ENCODE results near the gene NKAIN2. TPM values are rescaled to one million over a fixed set of nuclear protein-coding genes. Genes with fewer than 3 reads are reported as not detected.
"Not testable (repeated sequence)": the region's sequence is repeated elsewhere in the genome, so short reads cannot be mapped to it uniquely, and the experiment has no call there.

The NKAIN2 gene
- total RNA-seq, 2 experiments from 2014 or later = not detected

DNA sequence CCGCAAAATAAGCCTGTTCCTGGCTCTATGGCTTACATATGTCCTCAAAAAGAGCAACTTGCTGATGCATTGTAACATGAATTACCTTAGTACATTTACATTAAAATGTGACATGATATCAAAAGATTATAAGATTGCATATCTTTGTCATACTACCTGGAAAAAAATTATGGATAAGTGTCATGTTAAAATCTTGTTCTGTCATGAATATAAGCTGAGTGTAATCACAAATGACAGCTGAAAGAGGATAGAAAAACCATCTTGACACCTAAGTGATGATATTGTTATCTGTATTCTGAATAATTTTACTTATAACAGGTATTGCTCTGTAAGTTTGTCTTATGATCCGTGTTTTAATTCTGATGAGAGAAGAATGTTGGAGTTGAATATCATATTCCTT, 655.6 kb downstream of the NKAIN2 start:
- H3K27ac Mint-ChIP-seq = no peak overlapping the region
- H3K27me3 Mint-ChIP-seq = no peaks in the 10 kb centered on the region
- H3K36me3 Mint-ChIP-seq = no peaks in the 10 kb centered on the region
- H3K4me3 Mint-ChIP-seq = no peak overlapping the region
- no peak for DNase-seq
- H3K9me3 Mint-ChIP-seq = no peaks in the 10 kb centered on the region
- no peaks in the 10 kb centered on the region for H3K4me1 Mint-ChIP-seq

- DNase-seq = no peak
- H3K4me1 Mint-ChIP-seq = no peaks in the 10 kb centered on the region
Measured at GRCh38 chr6:124462750-124463149, 659.1 kb downstream of the NKAIN2 start.

DNA sequence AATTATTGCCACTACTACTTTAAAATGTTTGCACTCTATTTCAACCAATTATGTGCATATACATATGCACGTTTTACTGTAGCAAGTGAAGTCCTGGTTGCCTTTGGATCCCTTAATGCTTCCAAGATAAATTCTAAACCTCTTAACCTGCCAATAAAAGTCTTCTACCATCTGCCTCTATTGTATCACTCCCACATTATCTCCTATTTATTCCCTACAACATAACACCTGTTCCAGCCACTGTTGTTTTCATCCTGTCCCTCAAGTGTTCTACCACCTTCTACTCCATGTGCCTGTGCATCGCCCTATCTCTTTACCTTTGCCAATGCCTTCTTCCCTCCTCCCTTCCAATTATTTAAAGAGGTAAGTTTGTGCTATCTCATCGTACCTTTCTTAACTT, 659.6 kb downstream of the NKAIN2 start:
- H3K27me3 Mint-ChIP-seq = no peaks in the 10 kb centered on the region
- no peak for DNase-seq
- H3K36me3 Mint-ChIP-seq = no peaks in the 10 kb centered on the region
- H3K27ac Mint-ChIP-seq = no peak overlapping the region
- no peak overlapping the region for H3K4me3 Mint-ChIP-seq
- no peaks in the 10 kb centered on the region for H3K9me3 Mint-ChIP-seq
- no peaks in the 10 kb centered on the region for H3K4me1 Mint-ChIP-seq

More at GRCh38 chr6:124462750-124463149, 659.1 kb downstream of the NKAIN2 start:
- Mint-ChIP-seq H3K4me3 (no peak overlapping the region), H3K27ac (no peak overlapping the region), H3K9me3 (no peaks in the 10 kb centered on the region), H3K36me3 (no peaks in the 10 kb centered on the region), H3K27me3 (no peaks in the 10 kb centered on the region)

DNA sequence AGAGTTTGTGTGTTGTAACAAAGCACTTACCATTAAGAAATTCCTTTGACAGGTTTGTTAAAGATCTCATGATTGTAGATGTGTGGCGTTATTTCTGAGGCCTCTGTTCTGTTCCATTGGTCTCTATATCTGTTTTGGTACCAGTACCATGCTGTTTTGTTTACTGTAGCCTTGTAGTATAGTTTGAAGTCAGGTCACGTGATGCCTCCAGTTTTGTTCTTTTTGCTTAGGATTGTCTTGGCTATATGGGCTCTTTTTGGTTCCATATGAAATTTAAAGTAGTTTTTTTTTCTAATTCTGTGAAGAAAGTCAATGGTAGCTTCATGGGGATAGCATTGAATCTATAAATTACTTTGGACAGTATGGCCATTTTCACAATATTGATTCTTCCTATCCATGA, 660.9 kb downstream of the NKAIN2 start:
- H3K36me3 Mint-ChIP-seq, H3K27me3 Mint-ChIP-seq, H3K27ac Mint-ChIP-seq, H3K9me3 Mint-ChIP-seq, H3K4me3 Mint-ChIP-seq, DNase-seq, H3K4me1 Mint-ChIP-seq: not testable (repeated sequence)

DNA sequence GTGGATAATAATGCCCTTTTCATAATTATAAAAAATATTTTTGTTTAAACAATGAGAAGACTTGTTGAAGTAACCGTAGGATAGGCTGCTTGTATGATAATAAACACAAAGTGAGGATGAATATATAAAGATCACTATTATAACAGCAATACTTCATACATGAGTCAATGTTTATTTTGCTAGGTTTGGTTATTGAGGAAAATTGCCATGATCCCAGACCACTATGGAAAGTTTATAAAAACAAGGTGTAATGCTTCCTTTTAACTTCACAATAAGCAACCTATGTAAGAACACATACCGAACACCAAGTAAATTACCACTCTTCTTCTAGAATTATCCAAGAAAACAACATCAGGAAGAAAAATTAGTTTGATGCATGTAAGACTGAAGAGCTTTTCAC, 663.3 kb downstream of the NKAIN2 start:
- no peak for DNase-seq
- Mint-ChIP-seq H3K9me3 (no peaks in the 10 kb centered on the region), H3K4me1 (no peaks in the 10 kb centered on the region), H3K4me3 (no peak overlapping the region), H3K27ac (no peak overlapping the region), H3K36me3 (no peaks in the 10 kb centered on the region), H3K27me3 (no peaks in the 10 kb centered on the region)

DNA sequence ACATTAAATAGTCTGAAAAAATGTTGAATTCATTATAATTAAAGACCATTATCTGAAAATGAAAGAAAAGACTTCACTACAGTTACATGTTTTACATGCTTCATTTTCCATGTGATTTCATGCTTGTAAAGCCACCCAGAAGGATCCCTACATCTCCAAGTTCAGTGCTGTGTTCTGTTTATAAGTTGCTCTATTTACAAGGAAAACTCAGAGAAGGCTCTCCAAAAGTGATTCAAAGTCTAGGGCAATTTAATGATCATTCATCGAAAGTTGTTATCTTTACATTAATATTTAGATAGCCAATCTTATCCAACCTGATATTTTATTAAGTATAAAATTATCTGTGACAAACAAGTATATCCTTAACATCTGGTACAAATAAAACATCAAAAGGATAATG, 663.7 kb downstream of the NKAIN2 start:
- Mint-ChIP-seq H3K27ac (no peak overlapping the region), H3K36me3 (no peaks in the 10 kb centered on the region), H3K27me3 (no peaks in the 10 kb centered on the region), H3K9me3 (no peaks in the 10 kb centered on the region), H3K4me1 (no peaks in the 10 kb centered on the region), H3K4me3 (no peak overlapping the region)
- no peak for DNase-seq

- DNase-seq = no peak
- H3K4me1 Mint-ChIP-seq = no peaks in the 10 kb centered on the region
- H3K9me3 Mint-ChIP-seq = no peaks in the 10 kb centered on the region
- no peaks in the 10 kb centered on the region for H3K36me3 Mint-ChIP-seq
- H3K27ac Mint-ChIP-seq = no peak overlapping the region
- no peaks in the 10 kb centered on the region for H3K27me3 Mint-ChIP-seq
- no peak overlapping the region for H3K4me3 Mint-ChIP-seq
Measured at GRCh38 chr6:124470803-124471202, 667.1 kb downstream of the NKAIN2 start.

GRCh38 chr6:124475176-124475575, 671.5 kb downstream of the NKAIN2 start:
- no peak overlapping the region for H3K27ac Mint-ChIP-seq
- no peaks in the 10 kb centered on the region for H3K27me3 Mint-ChIP-seq
- peaks cover 1% of the 10 kb centered on the region for H3K9me3 Mint-ChIP-seq
- no peaks in the 10 kb centered on the region for H3K4me1 Mint-ChIP-seq
- no peak overlapping the region for H3K4me3 Mint-ChIP-seq
- H3K36me3 Mint-ChIP-seq = no peaks in the 10 kb centered on the region
- no peak for DNase-seq

GRCh38 chr6:124478906-124479305, 675.2 kb downstream of the NKAIN2 start:
- Mint-ChIP-seq H3K36me3 (no peaks in the 10 kb centered on the region), H3K4me3 (no peak overlapping the region)
- no peak for DNase-seq

GRCh38 chr6:124479991-124480430, 676.3 kb downstream of the NKAIN2 start:
- Mint-ChIP-seq H3K4me1 (no peaks in the 10 kb centered on the region), H3K9me3 (peaks cover 1% of the 10 kb centered on the region), H3K27me3 (no peaks in the 10 kb centered on the region), H3K4me3 (no peak overlapping the region), H3K36me3 (no peaks in the 10 kb centered on the region), H3K27ac (no peak overlapping the region)
- no peak for DNase-seq

More at GRCh38 chr6:124478906-124479305, 675.2 kb downstream of the NKAIN2 start:
- H3K27ac Mint-ChIP-seq = no peak overlapping the region
- peaks cover 1% of the 10 kb centered on the region for H3K9me3 Mint-ChIP-seq
- H3K27me3 Mint-ChIP-seq = no peaks in the 10 kb centered on the region
- no peaks in the 10 kb centered on the region for H3K4me1 Mint-ChIP-seq

DNA sequence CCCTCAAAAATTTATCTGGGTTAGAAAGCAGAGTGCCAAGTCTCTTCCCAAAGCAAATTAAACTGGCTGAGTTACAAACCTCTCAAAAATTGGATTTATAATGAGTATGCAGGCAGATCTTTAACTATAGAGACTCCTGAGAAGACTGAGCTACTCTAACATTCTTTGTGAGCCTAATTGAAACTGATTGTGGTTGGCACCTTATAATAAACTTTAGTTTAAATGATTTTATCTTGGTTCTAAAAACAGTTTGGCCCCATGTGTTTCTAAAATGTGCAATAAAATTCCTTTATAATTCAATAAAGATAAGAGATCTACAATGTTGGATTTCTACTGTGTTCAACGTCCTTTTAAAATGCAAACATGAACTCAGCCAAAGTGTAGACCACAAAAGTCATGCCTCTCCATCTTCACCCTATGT, 678.4 kb downstream of the NKAIN2 start:
- Mint-ChIP-seq H3K27ac (no peak overlapping the region), H3K4me1 (no peaks in the 10 kb centered on the region), H3K36me3 (no peaks in the 10 kb centered on the region), H3K27me3 (no peaks in the 10 kb centered on the region), H3K4me3 (no peak overlapping the region), H3K9me3 (peaks cover 1% of the 10 kb centered on the region)
- DNase-seq = no peak

DNA sequence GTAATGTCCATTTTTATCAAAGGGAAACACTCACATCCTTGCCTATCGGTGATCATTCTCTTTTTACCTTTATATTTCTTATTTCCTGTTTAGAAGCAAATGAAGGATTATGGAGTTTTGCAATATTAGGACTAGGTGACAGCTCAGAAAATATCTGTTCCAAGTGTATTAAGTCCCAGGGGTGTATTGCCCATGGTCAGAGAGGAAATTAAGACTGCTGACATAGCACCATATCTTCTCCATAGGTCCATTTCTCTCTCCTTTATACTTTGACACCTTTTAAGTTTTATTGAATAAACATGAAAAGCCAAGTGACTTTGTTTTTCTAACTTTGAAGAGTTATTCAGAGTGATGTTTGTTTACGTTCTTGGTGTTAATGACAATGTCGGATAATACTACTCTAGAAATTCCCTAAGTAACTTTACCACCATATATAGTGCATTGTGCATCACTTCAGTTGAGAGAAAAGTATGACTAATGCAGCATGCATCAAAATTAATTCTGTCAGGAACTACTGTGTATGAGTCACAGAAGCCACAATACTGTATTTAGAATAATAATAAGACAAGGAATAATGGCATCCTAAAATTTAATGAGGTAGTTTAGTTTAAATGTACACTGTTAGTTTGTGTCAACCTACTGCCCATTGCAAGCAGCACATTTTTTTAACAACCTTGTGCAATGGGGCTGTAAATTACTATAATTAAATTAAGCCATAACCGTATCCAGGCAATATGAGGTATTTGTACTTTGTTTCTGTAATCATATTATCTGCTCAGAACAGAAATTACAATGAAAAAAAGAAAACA, 684.2 kb downstream of the NKAIN2 start:
- Mint-ChIP-seq H3K27me3 (no peaks in the 10 kb centered on the region), H3K36me3 (no peaks in the 10 kb centered on the region), H3K4me1 (no peaks in the 10 kb centered on the region), H3K9me3 (no peaks in the 10 kb centered on the region), H3K4me3 (no peak overlapping the region), H3K27ac (no peak overlapping the region)
- no peak for DNase-seq

- H3K4me1 Mint-ChIP-seq = no peaks in the 10 kb centered on the region
- H3K4me3 Mint-ChIP-seq = no peak overlapping the region
- no peaks in the 10 kb centered on the region for H3K36me3 Mint-ChIP-seq
- no peak for DNase-seq
- no peak overlapping the region for H3K27ac Mint-ChIP-seq
- no peaks in the 10 kb centered on the region for H3K27me3 Mint-ChIP-seq
- no peaks in the 10 kb centered on the region for H3K9me3 Mint-ChIP-seq
Measured at GRCh38 chr6:124490122-124490521, 686.5 kb downstream of the NKAIN2 start.

DNA sequence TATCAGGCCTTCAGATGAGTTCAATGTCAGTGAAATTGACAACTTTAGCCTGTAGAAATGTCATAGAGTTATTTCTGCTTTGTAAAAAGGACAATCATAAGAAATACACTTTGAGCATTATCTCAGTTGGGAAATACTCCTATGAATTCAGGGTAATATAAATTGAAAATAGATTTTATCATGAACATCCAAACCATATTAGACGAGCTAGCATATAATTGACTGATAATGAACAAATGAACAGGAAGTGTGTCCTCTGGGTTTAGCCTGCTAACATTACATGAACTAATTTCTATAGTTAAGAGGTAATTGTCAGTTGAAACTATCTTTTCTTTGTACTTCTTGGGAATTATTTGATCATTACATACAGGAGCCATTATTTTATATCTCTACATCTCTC, 689.6 kb downstream of the NKAIN2 start:
- Mint-ChIP-seq H3K9me3 (no peaks in the 10 kb centered on the region), H3K36me3 (no peaks in the 10 kb centered on the region), H3K27ac (no peak overlapping the region), H3K4me1 (no peaks in the 10 kb centered on the region), H3K27me3 (no peaks in the 10 kb centered on the region), H3K4me3 (no peak overlapping the region)
- DNase-seq = no peak

DNA sequence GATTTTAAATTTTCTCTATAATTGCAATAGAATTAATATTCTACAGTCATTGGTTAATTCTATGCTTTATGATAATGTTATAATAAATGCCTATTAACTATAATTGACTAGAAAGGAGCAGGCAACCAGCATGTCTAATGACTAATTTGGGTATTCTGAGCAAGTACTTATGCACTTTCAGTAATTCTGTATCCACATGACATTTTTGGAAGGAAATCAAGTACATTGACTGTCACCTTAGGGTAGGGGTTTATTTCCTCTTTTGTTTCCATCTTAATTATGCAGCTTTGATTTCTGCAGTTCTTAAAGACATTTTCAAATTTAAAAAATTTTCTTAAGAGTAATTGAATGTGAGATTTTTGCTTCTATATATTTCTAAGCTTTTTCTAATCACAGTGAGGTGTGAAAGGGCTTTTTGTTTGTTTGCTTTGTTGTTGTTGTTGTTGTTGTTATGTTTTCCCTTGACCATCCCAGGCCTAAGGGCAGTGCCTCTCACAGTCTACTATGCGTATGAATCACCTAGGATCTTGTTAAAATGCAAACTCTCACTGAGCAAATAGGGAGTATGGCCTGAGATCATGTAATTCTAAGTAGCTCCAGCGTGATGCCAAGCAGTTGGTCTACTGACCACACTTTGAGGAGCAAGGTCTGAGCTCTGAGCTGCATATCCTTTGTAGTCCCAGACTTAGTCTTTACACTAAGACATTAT, 691.4 kb downstream of the NKAIN2 start:
- Mint-ChIP-seq H3K4me3 (no peak overlapping the region), H3K9me3 (no peaks in the 10 kb centered on the region), H3K36me3 (no peaks in the 10 kb centered on the region), H3K4me1 (no peaks in the 10 kb centered on the region), H3K27me3 (no peaks in the 10 kb centered on the region), H3K27ac (no peak overlapping the region)
- no peak for DNase-seq
